ENCODE data around the gene COG2. TPM values are rescaled to one million over a fixed set of nuclear protein-coding genes. Genes with fewer than 3 reads are reported as not detected.

The COG2 gene
- total and polyA plus RNA-seq, 4 donors = 6.4 to 23.1 (median 16.0) TPM

- Histone ChIP-seq H3K27ac (ENCODE audit: low read depth in 1 of 2, low read length in 2 of 2) (no peak overlapping the region), H3K4me3 (ENCODE audit: low read length in 2 of 2) (no peak overlapping the region), H3K27me3 (ENCODE audit: control insufficient read depth in 1 of 2, insufficient read depth in 2 of 2, low read length in 1 of 2) (peaks cover 0 to 1% of the 10 kb centered on the region in 2 donors), H3K36me3 (ENCODE audit: control insufficient read depth in 1 of 2, insufficient read depth in 2 of 2, low read length in 1 of 2) (no peaks in the 10 kb centered on the region), H3K4me1 (ENCODE audit: control insufficient read depth in 1 of 2, insufficient read depth in 2 of 2, low read length in 2 of 2) (no peaks in the 10 kb centered on the region), H3K9me3 (ENCODE audit: control insufficient read depth, low read length) (peaks cover 2% of the 10 kb centered on the region)
- ATAC-seq (ENCODE audit: low FRiP score) (no peak), DNase-seq (no peak)
- WGBS, 2 donors = 73 to 75% methylated on average over 3 of the region's 3 CpGs
- intact Hi-C loops (cut with DNase I) = no loop called here
Observed at GRCh38 chr1:230620649-230621323, 21.5 kb upstream of the COG2 start.

- Histone ChIP-seq H3K36me3 (ENCODE audit: control insufficient read depth in 1 of 2, insufficient read depth in 2 of 2, low read length in 1 of 2) (no peaks in the 10 kb centered on the region), H3K4me1 (ENCODE audit: control insufficient read depth in 1 of 2, insufficient read depth in 2 of 2, low read length in 2 of 2) (no peaks in the 10 kb centered on the region), H3K27me3 (ENCODE audit: control insufficient read depth in 1 of 2, insufficient read depth in 2 of 2, low read length in 1 of 2) (peaks cover 0 to 1% of the 10 kb centered on the region in 2 donors), H3K4me3 (ENCODE audit: low read length in 2 of 2) (no peak overlapping the region), H3K27ac (ENCODE audit: low read depth in 1 of 2, low read length in 2 of 2) (no peak overlapping the region), H3K9me3 (ENCODE audit: control insufficient read depth, low read length) (peaks cover 2% of the 10 kb centered on the region)
- intact Hi-C loops (cut with DNase I) = no loop called here
- 58 to 68% methylated on average over 7 of the region's 7 CpGs for WGBS, 2 donors
- ATAC-seq (ENCODE audit: low FRiP score) (no peak), DNase-seq (no peak)
Observed at GRCh38 chr1:230621324-230622030, 20.8 kb upstream of the COG2 start.

- intact Hi-C loops (cut with DNase I) = no loop called here
- 66 to 78% methylated on average over 4 of the region's 4 CpGs for WGBS, 2 donors
- ATAC-seq (ENCODE audit: low FRiP score) = no peak
- Histone ChIP-seq H3K9me3 (ENCODE audit: control insufficient read depth, low read length) (peaks cover 2% of the 10 kb centered on the region), H3K4me3 (ENCODE audit: low read length in 2 of 2) (no peak overlapping the region), H3K4me1 (ENCODE audit: control insufficient read depth in 1 of 2, insufficient read depth in 2 of 2, low read length in 2 of 2) (no peaks in the 10 kb centered on the region), H3K27ac (ENCODE audit: low read depth in 1 of 2, low read length in 2 of 2) (no peak overlapping the region), H3K36me3 (ENCODE audit: control insufficient read depth in 1 of 2, insufficient read depth in 2 of 2, low read length in 1 of 2) (no peaks in the 10 kb centered on the region), H3K27me3 (ENCODE audit: control insufficient read depth in 1 of 2, insufficient read depth in 2 of 2, low read length in 1 of 2) (peaks cover 0 to 1% of the 10 kb centered on the region in 2 donors)
- DNase-seq = no peak
Observed at GRCh38 chr1:230622151-230622550, 20.1 kb upstream of the COG2 start.

- no peak for DNase-seq
- Histone ChIP-seq H3K36me3 (ENCODE audit: control insufficient read depth in 1 of 2, insufficient read depth in 2 of 2, low read length in 1 of 2) (no peaks in the 10 kb centered on the region), H3K27ac (ENCODE audit: low read depth in 1 of 2, low read length in 2 of 2) (no peak overlapping the region), H3K4me3 (ENCODE audit: low read length in 2 of 2) (no peak overlapping the region), H3K27me3 (ENCODE audit: control insufficient read depth in 1 of 2, insufficient read depth in 2 of 2, low read length in 1 of 2) (no peaks in the 10 kb centered on the region), H3K9me3 (ENCODE audit: control insufficient read depth, low read length) (no peaks in the 10 kb centered on the region), H3K4me1 (ENCODE audit: control insufficient read depth in 1 of 2, insufficient read depth in 2 of 2, low read length in 2 of 2) (no peaks in the 10 kb centered on the region)
- intact Hi-C loops (cut with DNase I) = no loop called here
- no peak for ATAC-seq (ENCODE audit: low FRiP score)
- 91 to 92% methylated on average over 19 of the region's 19 CpGs for WGBS, 2 donors
Observed at GRCh38 chr1:230624097-230624713, 18.1 kb upstream of the COG2 start.

GRCh38 chr1:230626232-230626631 is 16.0 kb upstream of the COG2 start:
- Histone ChIP-seq H3K9me3 (ENCODE audit: control insufficient read depth, low read length) (peaks cover 2% of the 10 kb centered on the region), H3K4me3 (ENCODE audit: low read length in 2 of 2) (no peak overlapping the region), H3K27me3 (ENCODE audit: control insufficient read depth in 1 of 2, insufficient read depth in 2 of 2, low read length in 1 of 2) (no peaks in the 10 kb centered on the region), H3K4me1 (ENCODE audit: control insufficient read depth in 1 of 2, insufficient read depth in 2 of 2, low read length in 2 of 2) (no peaks in the 10 kb centered on the region), H3K36me3 (ENCODE audit: control insufficient read depth in 1 of 2, insufficient read depth in 2 of 2, low read length in 1 of 2) (no peaks in the 10 kb centered on the region), H3K27ac (ENCODE audit: low read depth in 1 of 2, low read length in 2 of 2) (no peak overlapping the region)
- DNase-seq (no peak), ATAC-seq (ENCODE audit: low FRiP score) (no peak)
- intact Hi-C loops (cut with DNase I) = no loop called here
- 72 to 78% methylated on average over 2 of the region's 2 CpGs for WGBS, 2 donors

GRCh38 chr1:230627767-230628166 is 14.5 kb upstream of the COG2 start:
- WGBS, 2 donors = 90 to 93% methylated on average over 2 of the region's 2 CpGs

GRCh38 chr1:230629511-230629910 is 12.8 kb upstream of the COG2 start:
- intact Hi-C loops (cut with DNase I) = no loop called here
- DNase-seq = no peak
- Histone ChIP-seq H3K27ac (ENCODE audit: low read depth in 1 of 2, low read length in 2 of 2) (no peak overlapping the region), H3K27me3 (ENCODE audit: control insufficient read depth in 1 of 2, insufficient read depth in 2 of 2, low read length in 1 of 2) (no peaks in the 10 kb centered on the region), H3K9me3 (ENCODE audit: control insufficient read depth, low read length) (peaks cover 2% of the 10 kb centered on the region), H3K36me3 (ENCODE audit: control insufficient read depth in 1 of 2, insufficient read depth in 2 of 2, low read length in 1 of 2) (no peaks in the 10 kb centered on the region), H3K4me1 (ENCODE audit: control insufficient read depth in 1 of 2, insufficient read depth in 2 of 2, low read length in 2 of 2) (no peaks in the 10 kb centered on the region), H3K4me3 (ENCODE audit: low read length in 2 of 2) (no peak overlapping the region)
- no peak for ATAC-seq (ENCODE audit: low FRiP score)

More at GRCh38 chr1:230627767-230628166, 14.5 kb upstream of the COG2 start:
- no peak for ATAC-seq (ENCODE audit: low FRiP score)
- H3K4me1 ChIP-seq (ENCODE audit: control insufficient read depth in 1 of 2, insufficient read depth in 2 of 2, low read length in 2 of 2) = no peaks in the 10 kb centered on the region
- no peak overlapping the region for H3K4me3 ChIP-seq (ENCODE audit: low read length in 2 of 2)
- peaks cover 2% of the 10 kb centered on the region for H3K9me3 ChIP-seq (ENCODE audit: control insufficient read depth, low read length)
- H3K27me3 ChIP-seq (ENCODE audit: control insufficient read depth in 1 of 2, insufficient read depth in 2 of 2, low read length in 1 of 2) = no peaks in the 10 kb centered on the region
- intact Hi-C loops (cut with DNase I) = no loop called here
- no peak overlapping the region for H3K27ac ChIP-seq (ENCODE audit: low read depth in 1 of 2, low read length in 2 of 2)
- H3K36me3 ChIP-seq (ENCODE audit: control insufficient read depth in 1 of 2, insufficient read depth in 2 of 2, low read length in 1 of 2) = no peaks in the 10 kb centered on the region
- DNase-seq = no peak

DNA sequence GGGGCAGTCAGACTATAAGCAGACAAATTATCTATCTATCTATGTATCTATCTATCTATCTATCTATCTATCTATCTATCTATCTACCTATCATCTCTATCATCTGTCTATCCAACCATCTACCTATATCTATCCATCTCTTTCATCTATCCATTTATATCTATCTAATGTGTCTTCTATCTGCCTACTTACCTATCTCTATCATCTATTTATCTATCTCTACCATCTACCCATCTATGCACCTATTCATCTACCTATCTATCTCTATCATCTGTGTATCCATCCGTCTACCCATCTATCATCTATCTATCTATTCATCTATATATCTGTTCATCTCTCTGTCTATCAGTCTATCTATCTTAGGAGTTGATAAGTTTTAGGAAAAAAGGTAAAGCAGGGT is 10.8 kb upstream of the COG2 start:
- intact Hi-C loops (cut with DNase I) = no loop called here
- H3K27me3 ChIP-seq (ENCODE audit: control insufficient read depth in 1 of 2, insufficient read depth in 2 of 2, low read length in 1 of 2) = no peaks in the 10 kb centered on the region
- no peak overlapping the region for H3K27ac ChIP-seq (ENCODE audit: low read depth in 1 of 2, low read length in 2 of 2)
- H3K9me3 ChIP-seq (ENCODE audit: control insufficient read depth, low read length) = peaks cover 2% of the 10 kb centered on the region
- DNase-seq = no peak
- no peaks in the 10 kb centered on the region for H3K36me3 ChIP-seq (ENCODE audit: control insufficient read depth in 1 of 2, insufficient read depth in 2 of 2, low read length in 1 of 2)
- WGBS, 2 donors = 79 to 83% methylated on average over 1 of the region's 1 CpG
- no peak for ATAC-seq (ENCODE audit: low FRiP score)
- H3K4me1 ChIP-seq (ENCODE audit: control insufficient read depth in 1 of 2, insufficient read depth in 2 of 2, low read length in 2 of 2) = no peaks in the 10 kb centered on the region
- H3K4me3 ChIP-seq (ENCODE audit: low read length in 2 of 2) = no peak overlapping the region

All from aorta (tissue), 5 donors.